IPS DF 6.9 (cell line): ENCODE results near the gene USP48.

Source experiments
- DNase-seq: peaks from one replicate; pipeline ENCODE4 v3.0.0-alpha.2; 2013; ENCODE audit warnings: low read depth, low spot score
- H3K27ac ChIP-seq: one replicate; pipeline ENCODE4 v1.5.1; 2013; ENCODE audit warnings: low read length, control low read depth
- H3K27me3 ChIP-seq: 2 replicates; pipeline ENCODE4 v1.6.1; 2013; ENCODE audit warnings: mild to moderate bottlenecking, low read length; ENCODE audit not compliant: control insufficient read depth, insufficient read depth
- H3K36me3 ChIP-seq: 2 replicates; pipeline ENCODE4 v1.6.1; 2013; ENCODE audit warnings: low read length; ENCODE audit not compliant: control insufficient read depth, insufficient read depth
- H3K4me1 ChIP-seq: 2 replicates; pipeline ENCODE4 v1.6.1; 2013; ENCODE audit warnings: low read length; ENCODE audit not compliant: control insufficient read depth, insufficient read depth
- H3K4me3 ChIP-seq: 2 replicates; pipeline ENCODE4 v1.5.1; 2013; ENCODE audit warnings: mild to moderate bottlenecking, low read length
- H3K9me3 ChIP-seq: 2 replicates; pipeline ENCODE4 v1.6.1; 2013; ENCODE audit warnings: low read length, inconsistent platforms; ENCODE audit not compliant: control insufficient read depth, insufficient read depth
- WGBS: extraction: QIAGEN DNeasy Blood & Tissue Kit; methylation state at CpG from one replicate; pipeline ENCODE4 v1.1.7; 2013; ENCODE audit warnings: mixed read lengths, missing lambda C conversion rate; ENCODE audit not compliant: insufficient read length, insufficient coverage; 5-methylcytosine and 5-hydroxymethylcytosine counted together

The USP48 gene

GRCh38 chr1:21749859-21750468 is 33.0 kb downstream of the USP48 start:
- H3K27me3 ChIP-seq: no peaks in the 10 kb centered on the region
- 100% methylated on average over 2 of the region's 9 CpGs for WGBS
- no peak overlapping the region for H3K4me3 ChIP-seq
- peaks cover 8% of the 10 kb centered on the region; the same call in 1 of the 2 replicates for H3K36me3 ChIP-seq
- no peaks in the 10 kb centered on the region for H3K4me1 ChIP-seq
- no peak overlapping the region for H3K27ac ChIP-seq
- no peak for DNase-seq
- no peaks in the 10 kb centered on the region for H3K9me3 ChIP-seq

DNA sequence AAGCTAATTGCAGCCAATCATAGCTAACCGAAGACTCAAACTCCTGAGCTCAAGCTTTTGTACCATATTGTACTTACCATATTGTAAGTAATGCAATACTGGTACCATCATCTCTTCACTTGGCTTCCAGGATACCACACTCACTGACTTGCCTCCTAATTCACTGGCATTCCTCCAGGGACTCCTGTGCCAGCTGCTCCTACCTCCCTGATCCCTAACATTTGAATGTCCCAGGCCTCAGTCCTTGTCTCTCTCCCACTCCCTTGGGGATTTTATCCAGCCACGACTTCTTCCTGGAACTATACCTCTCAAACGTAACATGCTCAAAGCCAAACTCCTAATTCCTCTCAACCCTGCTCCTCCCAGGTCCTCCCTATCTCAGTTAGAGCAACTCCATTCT is 33.8 kb downstream of the USP48 start:
- Histone ChIP-seq H3K4me1 (no peaks in the 10 kb centered on the region), H3K27ac (no peak overlapping the region), H3K9me3 (no peaks in the 10 kb centered on the region), H3K27me3 (no peaks in the 10 kb centered on the region), H3K36me3 (peaks cover 4% of the 10 kb centered on the region; the same call in 1 of the 2 replicates), H3K4me3 (no peak overlapping the region)
- no peak for DNase-seq
- WGBS: no CpG with 5 or more reads among the region's 3 CpGs

DNA sequence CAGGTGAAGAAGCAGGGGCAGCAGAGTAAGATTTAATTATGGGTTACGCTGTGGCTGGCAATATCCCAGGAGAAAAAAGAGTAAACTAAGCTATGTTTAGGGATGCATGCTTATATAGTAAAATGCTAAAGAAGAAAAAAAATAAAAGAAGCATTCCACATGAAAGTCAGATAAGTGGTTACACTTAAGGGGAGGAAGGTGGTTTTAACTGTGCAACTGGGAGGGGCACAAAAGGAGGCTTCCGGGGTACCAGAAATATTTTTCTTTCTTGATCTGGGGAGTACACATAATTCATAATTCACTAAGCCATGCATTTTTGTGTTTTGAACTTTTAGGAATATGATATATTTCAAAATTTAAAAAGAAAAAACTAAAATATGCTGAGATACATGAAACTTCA is 39.5 kb downstream of the USP48 start:
- Histone ChIP-seq H3K36me3 (peaks cover 2% of the 10 kb centered on the region; the same call in 1 of the 2 replicates), H3K27ac (no peak overlapping the region), H3K4me1 (no peaks in the 10 kb centered on the region), H3K4me3 (no peak overlapping the region), H3K9me3 (no peaks in the 10 kb centered on the region), H3K27me3 (no peaks in the 10 kb centered on the region)
- no peak for DNase-seq
- no CpG with 5 or more reads among the region's 2 CpGs for WGBS

DNA sequence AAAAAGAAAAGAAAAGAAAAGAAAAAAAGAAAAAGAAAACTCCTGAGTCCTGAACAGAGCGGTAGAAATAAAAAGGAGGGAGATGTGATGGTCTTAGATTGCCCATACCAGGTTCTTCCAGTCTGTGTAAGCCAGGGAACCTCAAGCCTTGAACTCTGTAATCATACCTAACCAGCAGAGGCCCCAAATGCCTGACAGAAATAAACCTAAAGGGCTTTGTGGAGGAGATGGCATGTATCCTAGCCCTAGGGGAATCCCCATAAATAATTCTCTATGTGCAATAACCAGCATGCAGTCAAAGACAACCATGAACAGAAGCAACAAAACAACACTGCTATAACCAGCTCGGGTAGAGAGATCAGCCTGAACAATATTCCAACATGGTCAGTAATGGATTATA is 40.4 kb downstream of the USP48 start:
- Histone ChIP-seq H3K27ac (no peak overlapping the region), H3K27me3 (no peaks in the 10 kb centered on the region), H3K4me1 (no peaks in the 10 kb centered on the region), H3K36me3 (peaks cover 2% of the 10 kb centered on the region; the same call in 1 of the 2 replicates), H3K4me3 (no peak overlapping the region), H3K9me3 (no peaks in the 10 kb centered on the region)
- no peak for DNase-seq
- WGBS: no CpG with 5 or more reads among the region's 2 CpGs

DNA sequence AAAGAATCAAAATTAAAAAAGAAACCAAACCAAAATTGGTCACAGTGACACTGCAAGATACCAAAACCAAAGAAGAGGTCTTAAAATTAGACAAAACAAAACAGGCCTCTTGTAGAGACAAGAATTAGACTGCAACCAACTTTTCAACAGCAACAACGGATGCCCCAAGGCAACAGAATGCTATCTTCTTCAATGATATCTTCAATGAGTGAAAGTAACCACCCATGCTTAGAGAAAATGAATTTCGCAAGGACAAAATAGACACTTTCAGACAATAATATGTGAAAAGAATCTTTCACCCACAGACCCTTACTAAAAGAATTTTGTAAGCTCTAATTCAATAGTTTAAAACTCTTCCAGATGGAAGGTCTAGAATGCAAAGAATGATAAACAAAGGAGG is 41.7 kb downstream of the USP48 start:
- H3K36me3 ChIP-seq: peaks cover 2% of the 10 kb centered on the region; the same call in 1 of the 2 replicates
- H3K27ac ChIP-seq: no peak overlapping the region

DNA sequence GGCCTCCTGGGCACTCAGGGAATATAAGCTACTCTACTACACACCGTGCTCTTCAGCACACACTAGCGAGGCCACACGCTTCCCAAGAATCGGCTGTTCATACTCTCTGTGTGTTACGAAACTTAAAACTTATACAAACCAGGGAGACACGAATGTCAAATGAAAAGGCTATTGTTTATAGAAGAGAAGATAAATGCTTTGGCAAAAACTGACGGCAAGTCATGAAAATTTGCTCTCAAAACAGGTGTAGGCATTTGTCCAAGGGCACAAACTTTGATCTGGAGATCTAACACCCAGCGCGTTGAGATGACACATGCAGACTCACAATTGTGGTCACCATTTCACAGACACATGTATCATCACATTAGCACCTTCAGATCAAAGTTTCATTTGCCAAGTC is 46.1 kb downstream of the USP48 start:
- H3K27ac ChIP-seq: no peak overlapping the region
- no peaks in the 10 kb centered on the region for H3K27me3 ChIP-seq
- H3K4me3 ChIP-seq: no peak overlapping the region
- no peaks in the 10 kb centered on the region for H3K9me3 ChIP-seq
- no CpG with 5 or more reads among the region's 9 CpGs for WGBS
- no peaks in the 10 kb centered on the region for H3K4me1 ChIP-seq
- H3K36me3 ChIP-seq: peaks cover 11% of the 10 kb centered on the region; the same call in 1 of the 2 replicates
- no peak for DNase-seq

More for the DNA sequence above, 41.7 kb downstream of the USP48 start:
- no peak for DNase-seq
- Histone ChIP-seq H3K4me3 (no peak overlapping the region), H3K27me3 (no peaks in the 10 kb centered on the region), H3K9me3 (no peaks in the 10 kb centered on the region), H3K4me1 (no peaks in the 10 kb centered on the region)
- WGBS: no CpG with 5 or more reads among the region's 2 CpGs

GRCh38 chr1:21736011-21736410 is 46.9 kb downstream of the USP48 start:
- no CpG with 5 or more reads among the region's 2 CpGs for WGBS
- H3K4me1 ChIP-seq: no peaks in the 10 kb centered on the region
- DNase-seq: no peak
- H3K4me3 ChIP-seq: no peak overlapping the region
- no peak overlapping the region for H3K27ac ChIP-seq
- H3K36me3 ChIP-seq: peaks cover 11% of the 10 kb centered on the region; the same call in 1 of the 2 replicates
- H3K27me3 ChIP-seq: no peaks in the 10 kb centered on the region
- no peaks in the 10 kb centered on the region for H3K9me3 ChIP-seq

DNA sequence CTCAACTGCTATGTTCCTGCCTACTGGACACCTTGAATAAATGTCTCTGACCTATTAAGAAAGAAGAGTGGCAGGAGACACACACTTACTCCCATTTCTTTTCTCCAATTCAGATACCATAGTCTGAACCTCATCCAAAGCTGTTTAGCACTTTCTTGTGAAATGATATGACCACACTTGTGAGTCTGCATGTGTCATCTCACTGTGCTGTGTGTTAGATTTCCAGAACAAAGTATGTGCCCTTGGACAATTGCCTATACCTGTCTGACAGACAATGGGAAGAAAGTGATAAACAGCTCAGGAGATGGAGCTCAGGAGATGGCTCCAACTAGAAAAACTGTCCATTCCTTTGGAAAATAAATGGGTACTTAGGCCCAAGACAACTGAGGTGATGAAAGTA is 48.4 kb downstream of the USP48 start:
- H3K27ac ChIP-seq: no peak overlapping the region
- no peaks in the 10 kb centered on the region for H3K4me1 ChIP-seq
- no peak for DNase-seq
- H3K4me3 ChIP-seq: no peak overlapping the region
- H3K36me3 ChIP-seq: peaks cover 10% of the 10 kb centered on the region; the same call in 1 of the 2 replicates
- H3K27me3 ChIP-seq: no peaks in the 10 kb centered on the region
- no peaks in the 10 kb centered on the region for H3K9me3 ChIP-seq

GRCh38 chr1:21732664-21733063 is 50.3 kb downstream of the USP48 start:
- no CpG with 5 or more reads among the region's 1 CpG for WGBS
- Histone ChIP-seq H3K4me1 (no peaks in the 10 kb centered on the region), H3K27ac (no peak overlapping the region), H3K4me3 (no peak overlapping the region), H3K27me3 (no peaks in the 10 kb centered on the region), H3K9me3 (no peaks in the 10 kb centered on the region), H3K36me3 (peaks cover 12% of the 10 kb centered on the region; the same call in 1 of the 2 replicates)
- no peak for DNase-seq

GRCh38 chr1:21725748-21726392 is 57.1 kb downstream of the USP48 start:
- Histone ChIP-seq H3K4me3 (no peak overlapping the region), H3K4me1 (no peaks in the 10 kb centered on the region; the same call in 1 of the 2 replicates), H3K9me3 (no peaks in the 10 kb centered on the region), H3K27ac (no peak overlapping the region), H3K36me3 (peaks cover 3% of the 10 kb centered on the region; the same call in 1 of the 2 replicates), H3K27me3 (no peaks in the 10 kb centered on the region)
- WGBS: no CpG with 5 or more reads among the region's 1 CpG
- DNase-seq: no peak

GRCh38 chr1:21724570-21724969 is 58.4 kb downstream of the USP48 start:
- no peak for DNase-seq
- Histone ChIP-seq H3K27me3 (no peaks in the 10 kb centered on the region), H3K36me3 (peaks cover 5% of the 10 kb centered on the region; the same call in 1 of the 2 replicates), H3K4me1 (no peaks in the 10 kb centered on the region; the same call in 1 of the 2 replicates), H3K9me3 (no peaks in the 10 kb centered on the region), H3K4me3 (no peak overlapping the region), H3K27ac (no peak overlapping the region)
- no CpG with 5 or more reads among the region's 3 CpGs for WGBS
